ENCODE measurements around the gene PKP1. TPM values are rescaled to one million over a fixed set of nuclear protein-coding genes. Genes with fewer than 3 reads are reported as not detected.

Gene PKP1
- total RNA-seq, 1 donor from 2014 or later, result 137 TPM

GRCh38 chr1:201260648-201261311 is 22.5 kb upstream of the PKP1 start:
- DNase-seq, result no peak

DNA sequence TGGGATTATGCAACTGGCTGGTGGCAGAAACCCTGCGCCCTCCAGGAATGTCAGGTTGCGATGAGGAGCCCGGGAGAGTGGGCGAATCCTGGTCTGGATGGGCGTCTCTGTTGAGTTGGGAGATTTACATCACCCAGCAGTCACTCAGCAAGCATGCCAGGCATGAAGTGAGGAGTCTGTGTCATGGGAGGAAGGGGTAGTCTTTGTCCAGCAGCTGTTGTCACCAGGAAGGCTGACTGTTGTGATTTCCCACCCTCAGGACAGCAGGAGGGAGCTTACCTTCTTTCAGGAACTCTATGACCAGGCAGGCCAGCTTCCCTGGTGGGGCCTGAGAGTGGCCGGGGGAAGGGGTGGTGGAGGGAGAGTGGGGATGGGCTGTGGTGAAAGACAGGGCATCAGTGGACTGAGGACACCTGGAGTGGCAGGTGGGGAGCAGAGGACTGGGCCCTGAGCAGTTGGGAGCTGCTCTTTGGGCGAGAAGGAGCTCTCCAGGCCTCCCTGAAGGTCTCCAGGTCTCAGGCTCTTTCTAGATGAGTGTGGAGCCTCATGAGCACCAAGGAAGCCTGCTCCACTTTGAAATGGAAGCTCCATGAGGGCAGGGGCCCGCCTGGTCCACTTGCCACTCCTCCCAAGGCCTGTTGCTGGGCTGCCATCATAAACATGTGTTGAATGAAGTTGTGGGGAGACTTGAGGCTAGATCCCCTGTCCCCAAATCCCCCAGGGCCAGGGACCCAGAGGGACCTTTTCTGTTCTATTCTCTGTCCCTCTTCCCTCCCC is 21.3 kb upstream of the PKP1 start:
- DNase-seq, result no peak

DNA sequence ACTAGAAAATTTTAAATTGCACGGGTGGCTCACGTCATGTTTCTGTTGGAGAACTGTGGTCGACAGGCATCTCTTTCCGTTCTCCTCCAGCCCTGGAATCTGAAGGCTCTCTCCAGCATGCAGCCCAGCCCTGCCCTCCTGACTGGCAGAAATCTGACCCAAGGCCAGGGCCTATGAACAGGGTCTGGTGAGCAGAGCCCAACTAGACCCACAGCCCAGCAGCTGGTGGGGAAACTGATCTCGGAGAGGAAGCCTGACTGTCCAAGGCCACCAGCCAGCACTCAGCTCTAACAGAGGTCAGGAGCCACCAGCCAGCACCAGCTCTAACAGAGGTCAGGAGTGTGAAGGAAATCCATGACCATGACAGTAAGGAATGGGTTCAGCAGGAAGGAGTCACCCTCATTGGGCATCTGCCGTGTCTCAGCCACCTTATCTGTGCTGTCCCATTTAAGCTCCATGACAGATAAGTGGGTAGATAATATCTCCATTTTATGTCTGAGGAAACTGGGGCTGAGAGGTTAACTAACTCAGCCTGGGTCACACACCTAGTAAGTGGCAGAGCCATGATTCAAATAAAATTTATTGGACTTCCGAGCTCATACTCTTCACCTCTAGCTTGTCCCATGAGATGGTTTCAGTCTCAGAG is 20.2 kb upstream of the PKP1 start:
- no peak for DNase-seq

DNA sequence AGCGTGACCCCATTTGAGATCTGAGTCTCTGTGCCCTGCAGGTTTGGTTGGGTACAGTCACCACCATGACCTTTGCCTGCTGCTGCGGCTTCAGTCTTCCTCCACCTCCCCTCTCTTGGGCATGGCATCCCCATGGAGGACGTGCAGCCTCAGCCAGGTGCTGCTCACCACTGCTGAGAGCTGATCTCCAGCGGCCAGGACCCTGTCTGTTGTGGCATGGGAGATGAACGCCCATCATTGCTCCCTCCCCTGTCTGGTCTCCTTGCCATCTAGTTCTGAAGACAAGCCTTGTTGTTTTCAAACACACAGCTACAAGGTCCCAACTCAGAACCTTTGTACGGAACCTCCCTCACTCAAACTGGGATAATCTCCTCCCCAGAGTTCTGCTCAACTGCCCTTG is 19.2 kb upstream of the PKP1 start:
- no peak for DNase-seq

- DNase-seq, result no peak
These were observed 18.8 kb upstream of the PKP1 start for GRCh38 chr1:201264554-201264953.

- no peak for DNase-seq
These were observed 17.6 kb upstream of the PKP1 start for GRCh38 chr1:201265756-201266155.

- DNase-seq, result no peak
These were observed 17.0 kb upstream of the PKP1 start for GRCh38 chr1:201266276-201266675.

GRCh38 chr1:201266774-201267173 is 16.5 kb upstream of the PKP1 start:
- peak; percentile 67 for DNase-seq

- DNase-seq, result no peak
These were observed 15.7 kb upstream of the PKP1 start for GRCh38 chr1:201267481-201268229.

DNA sequence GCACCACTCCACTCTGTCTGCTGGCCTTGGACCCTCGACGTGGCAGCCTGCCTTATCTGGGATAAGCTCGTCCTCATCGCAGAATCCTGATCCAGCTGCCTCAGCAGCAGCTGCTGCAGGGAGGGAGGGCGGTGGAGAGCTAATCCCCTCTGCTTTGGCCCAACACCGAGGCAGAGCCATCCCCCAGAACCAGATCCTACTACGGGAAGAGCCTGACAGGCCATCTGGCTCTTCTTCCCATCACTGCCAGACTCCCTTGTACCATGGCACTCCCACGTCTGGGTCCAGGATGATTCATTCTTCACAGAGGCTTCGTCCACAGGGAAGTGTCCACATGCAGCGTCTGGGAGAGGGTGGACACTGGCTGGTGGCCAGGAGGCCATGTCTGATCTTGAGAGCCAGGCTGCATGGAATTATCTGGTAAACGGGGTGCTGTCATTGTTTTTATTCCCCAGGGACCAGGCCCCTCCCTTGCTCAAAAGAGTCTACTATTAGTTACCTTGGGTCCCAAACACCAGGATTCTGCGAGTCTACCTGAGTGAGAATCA is 14.6 kb upstream of the PKP1 start:
- peak; percentile 96 for DNase-seq

- peak; percentile 56 for DNase-seq
These were observed 14.0 kb upstream of the PKP1 start for GRCh38 chr1:201269281-201269680.

GRCh38 chr1:201269900-201270410 is 13.4 kb upstream of the PKP1 start:
- no peak for DNase-seq

DNA sequence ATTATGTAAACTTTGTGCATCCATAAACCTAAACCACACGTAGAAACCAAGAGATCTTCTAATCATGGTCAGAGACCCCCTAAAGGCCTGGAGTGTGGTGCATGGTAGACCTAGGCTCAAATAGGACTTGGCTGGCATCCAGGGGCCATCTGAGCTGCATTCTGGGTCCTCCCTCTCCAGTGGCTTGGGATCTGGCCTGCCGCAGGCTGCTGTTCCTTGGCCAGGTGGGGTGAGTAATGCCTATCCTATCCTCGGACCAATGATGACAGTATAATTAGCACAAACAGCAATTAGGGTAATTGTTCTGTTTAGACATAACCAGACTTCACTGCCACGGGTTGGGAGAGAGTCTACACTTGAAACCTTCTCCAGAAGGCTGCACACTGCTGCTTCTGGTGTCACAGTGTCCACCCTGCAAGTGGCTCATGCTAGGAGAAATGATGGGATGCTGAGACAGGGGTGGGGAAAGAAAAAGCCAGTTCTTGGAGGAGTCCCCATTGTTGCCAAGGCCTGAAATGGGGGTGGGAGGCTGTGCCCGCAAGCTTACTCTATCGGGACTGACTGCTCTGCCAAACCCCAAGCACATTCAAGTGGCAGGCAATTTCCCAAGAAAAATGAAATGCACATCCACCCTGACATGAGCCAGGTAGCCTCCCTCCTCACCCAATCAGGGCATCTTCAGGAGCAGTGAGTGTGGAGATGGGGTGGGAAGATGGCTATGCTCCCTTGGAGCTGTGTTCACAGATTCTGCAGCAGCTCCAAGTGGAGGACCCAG is 12.5 kb upstream of the PKP1 start:
- no peak for DNase-seq

GRCh38 chr1:201272799-201273198 is 10.5 kb upstream of the PKP1 start:
- no peak for DNase-seq

DNA sequence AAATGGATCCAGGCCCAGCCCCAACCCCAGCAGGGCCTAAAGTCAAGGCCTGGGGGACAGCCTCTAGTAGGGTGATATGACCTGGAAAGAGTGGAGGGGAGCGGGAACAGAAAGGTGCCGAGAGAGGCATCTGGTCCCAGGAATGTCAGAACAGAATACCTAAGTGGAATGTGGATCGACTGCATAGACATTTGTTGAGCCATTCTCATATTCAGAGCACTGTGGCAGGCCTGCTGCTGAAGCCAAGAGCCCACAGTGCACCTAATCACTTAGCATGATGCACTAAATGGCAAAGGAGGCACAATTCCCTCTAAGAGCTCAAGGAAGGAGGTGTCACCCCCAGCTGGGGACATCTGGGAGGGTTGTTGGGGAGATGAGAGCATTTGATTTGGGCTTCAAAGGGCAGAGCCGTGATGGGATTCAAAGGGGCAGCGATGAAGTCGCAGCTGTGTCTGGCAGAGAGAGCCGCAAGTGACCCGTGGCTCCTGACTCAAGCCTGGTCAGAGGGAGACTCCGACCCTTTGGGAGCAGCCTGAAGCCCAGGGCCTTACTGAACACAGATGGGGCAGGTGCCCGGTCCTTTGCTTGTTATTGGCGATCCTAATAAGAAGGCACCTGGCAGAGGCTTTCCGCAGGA is 8.6 kb upstream of the PKP1 start:
- DNase-seq, result no peak

DNA sequence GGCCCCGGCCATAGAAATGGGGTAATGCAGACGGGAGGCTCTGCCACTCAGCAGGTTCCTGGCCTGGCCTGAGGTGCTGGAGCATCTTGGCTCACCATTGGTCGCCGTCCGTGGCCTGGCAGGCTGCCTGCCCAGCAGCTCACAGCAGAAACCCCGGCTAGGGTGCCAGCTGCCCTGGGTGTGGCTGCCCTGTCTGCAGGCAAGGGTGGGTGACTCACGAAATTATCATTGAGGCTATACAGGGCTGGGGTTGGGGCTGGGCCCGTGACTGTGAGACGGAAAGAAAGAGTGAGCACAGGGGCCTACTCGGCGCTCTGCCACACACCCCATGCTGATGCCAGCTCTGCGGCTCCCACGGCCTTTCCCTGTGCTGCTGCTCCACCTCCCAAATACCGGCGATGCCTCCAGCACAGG is 8.0 kb upstream of the PKP1 start:
- DNase-seq, result peak; percentile 86

- DNase-seq, result no peak
These were observed 6.4 kb upstream of the PKP1 start for GRCh38 chr1:201276891-201277290.

DNA sequence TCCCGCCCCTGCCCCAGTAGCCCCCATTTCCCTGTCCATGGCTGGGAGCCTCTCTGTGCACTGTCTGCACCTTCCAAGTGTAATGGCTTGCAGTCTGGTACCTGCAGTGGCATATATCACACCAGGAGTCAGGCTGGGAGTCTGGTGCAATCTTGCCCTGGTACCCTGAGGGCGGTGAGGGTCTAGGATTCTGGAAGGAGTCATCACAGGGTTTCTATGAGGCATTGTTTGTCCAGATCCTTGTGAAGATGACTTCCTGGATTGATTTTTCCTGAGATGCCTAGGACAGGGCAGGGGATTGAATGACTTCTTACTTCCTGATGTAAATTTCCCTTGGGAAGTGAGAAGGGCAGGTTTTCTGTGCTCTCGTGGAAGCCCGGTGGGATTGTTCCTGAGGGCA is 5.9 kb upstream of the PKP1 start:
- DNase-seq, result no peak

DNA sequence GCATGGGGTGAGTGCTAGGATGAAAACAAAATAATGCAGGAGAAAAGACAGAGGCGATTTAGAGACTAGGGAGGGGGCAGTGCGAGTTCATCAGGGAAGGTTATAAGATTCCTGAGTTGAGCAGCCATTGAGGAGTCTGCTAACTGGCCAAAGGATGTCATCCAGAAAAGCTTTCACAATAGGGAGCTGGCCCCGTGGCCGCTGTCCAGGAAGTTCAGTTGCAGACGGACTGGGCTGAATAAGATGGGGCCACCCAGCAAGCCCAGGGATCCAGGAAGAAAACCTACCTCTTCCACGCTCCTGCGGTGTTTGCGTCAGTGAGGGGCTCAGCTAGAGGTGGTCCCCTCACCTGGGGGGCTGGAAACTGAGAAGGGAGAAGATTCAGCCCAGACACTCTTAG is 4.0 kb upstream of the PKP1 start:
- no peak for DNase-seq

- DNase-seq, result no peak
These were observed 2.4 kb upstream of the PKP1 start for GRCh38 chr1:201280884-201281283.

DNA sequence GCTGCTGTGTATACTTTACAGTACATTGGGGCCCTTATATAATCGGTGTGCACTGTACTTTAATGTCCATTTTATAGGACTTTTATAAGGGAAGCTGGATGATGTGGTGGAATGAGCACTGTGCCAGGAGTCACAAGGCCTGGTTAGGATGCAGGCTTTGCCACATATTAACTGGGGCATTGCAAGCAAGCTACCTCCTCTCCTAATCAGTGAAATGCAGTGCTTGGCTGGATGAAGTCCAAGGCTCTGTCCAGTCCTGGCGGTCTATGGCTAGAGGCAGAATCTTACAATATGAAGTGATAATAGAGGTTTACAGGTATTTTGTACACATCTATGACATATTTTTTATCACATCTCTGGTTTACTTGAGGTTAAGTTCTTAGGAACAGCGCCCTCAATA is 1.7 kb upstream of the PKP1 start:
- DNase-seq, result no peak
